Ovary (tissue), 9 donors: Measurements from ENCODE around the gene EPS8L2. TPM values are rescaled to one million over a fixed set of nuclear protein-coding genes. Genes with fewer than 3 reads are reported as not detected.

Experiments
- DNase-seq, 5 donors: peaks; one replicate each; pipeline ENCODE4 v3.0.0-alpha.2; 2019 to 2020
- H3K27ac ChIP-seq, 2 donors: fragments of 200-600 bp; one replicate each; pipeline versions ENCODE4 v1.5.1 to v1.8.0; 2019 to 2022
- H3K27me3 ChIP-seq: fragments of 200-600 bp; one replicate; pipeline ENCODE4 v1.8.0; 2022
- H3K36me3 ChIP-seq: fragments of 200-600 bp; sonication (generic); one replicate; pipeline ENCODE4 v1.5.1; 2019
- H3K4me1 ChIP-seq: one replicate; pipeline ENCODE4 v1.8.1; 2013; ENCODE audit warnings: mild to moderate bottlenecking, moderate library complexity; ENCODE audit not compliant: insufficient read depth
- H3K4me3 ChIP-seq: fragments of 200-600 bp; sonication (generic); one replicate; pipeline ENCODE4 v1.5.1; 2017
- H3K9me3 ChIP-seq, 2 donors: fragments of 200-600 bp in 1 of 2; sonication (generic) in 1 of 2; one replicate each; pipeline versions ENCODE4 v1.5.1 to v1.8.1; 2013 to 2019; ENCODE audit warnings: mild to moderate bottlenecking in 1 of 2, moderate library complexity in 1 of 2
- EP300 ChIP-seq: sonication (generic); formaldehyde crosslinking; IDR thresholded peaks from one replicate; pipeline ENCODE4 v1.6.1; 2017; ENCODE audit warnings: antibody characterized with exemption
- POLR2A ChIP-seq: fragments of 450-650 bp; IDR thresholded peaks from one replicate; pipeline ENCODE4 v1.6.1; 2017; ENCODE audit warnings: antibody characterized with exemption, mild to moderate bottlenecking, moderate library complexity
- WGBS, 3 donors: extraction: QIAGEN DNeasy Blood & Tissue Kit in 1 of 3; methylation state at CpG; one replicate each; pipeline versions ENCODE4 v1.1.5 to v1.1.7; 2013 to 2017; 5-methylcytosine and 5-hydroxymethylcytosine counted together
- intact Hi-C, 4 donors: fragments of 100-400 bp; cut with DNase I; formaldehyde crosslinking; loops; one replicate each; pipeline versions ENCODE4 v1.11.0 to v1.15.1; 2022 to 2023
- polyA plus RNA-seq, 2 donors: library from polyadenylated mRNA; stranded (reverse); fragments of 200-250 nt in 1 of 2; fragments of 350-450 nt in 1 of 2; fragmentation: Illumina TruSeq in 1 of 2; extraction: RNeasy Lipid Tissue Mini Kit (QIAGEN cat#74804) in 1 of 2; gene quantifications; one replicate each; pipeline ENCODE4 v1.2.3, GENCODE V29; 2013 to 2014
- total RNA-seq, 7 donors: library from RNA; depleted of rRNA in 2 of 7; stranded (reverse); fragments of >200 nt in 2 of 7; fragmentation: NEBNext Ultra II Directional in 3 of 7; extraction: Animal tissue kit (Norgen Biotek cat#: 25700) in 3 of 7; gene quantifications; one replicate each; pipeline versions ENCODE4 v1.1.0 to v1.2.4, GENCODE V29; 2016 to 2023
- TF ChIP-seq, protein P1 (sequence below), 3 donors: fragments of 450-650 bp in 2 of 3; fragments of 200-600 bp in 1 of 3; IDR thresholded peaks; one replicate each; pipeline versions ENCODE4 v1.5.1 to v1.8.0; 2016 to 2022; ENCODE audit warnings: antibody characterized with exemption in 3 of 3, mild to moderate bottlenecking in 1 of 3
- donor health status: DM: no; HTN: no; CAD: no; lungs with moderate emphysema.
- donor health status: DM: no; HTN: no; CAD: no.
- donor health status: Bipolar disorder and iron deficiency.
- donor health status: DM: yes; HTN: yes; CAD: no.
- donor health status: DM: no; HTN: no; CAD: no.
- donor health status: DM: yes; HTN: yes; CAD: no.

Gene EPS8L2
- total and polyA plus RNA-seq, 9 donors: 5.9 to 57.9 (median 33.3) TPM

DNA sequence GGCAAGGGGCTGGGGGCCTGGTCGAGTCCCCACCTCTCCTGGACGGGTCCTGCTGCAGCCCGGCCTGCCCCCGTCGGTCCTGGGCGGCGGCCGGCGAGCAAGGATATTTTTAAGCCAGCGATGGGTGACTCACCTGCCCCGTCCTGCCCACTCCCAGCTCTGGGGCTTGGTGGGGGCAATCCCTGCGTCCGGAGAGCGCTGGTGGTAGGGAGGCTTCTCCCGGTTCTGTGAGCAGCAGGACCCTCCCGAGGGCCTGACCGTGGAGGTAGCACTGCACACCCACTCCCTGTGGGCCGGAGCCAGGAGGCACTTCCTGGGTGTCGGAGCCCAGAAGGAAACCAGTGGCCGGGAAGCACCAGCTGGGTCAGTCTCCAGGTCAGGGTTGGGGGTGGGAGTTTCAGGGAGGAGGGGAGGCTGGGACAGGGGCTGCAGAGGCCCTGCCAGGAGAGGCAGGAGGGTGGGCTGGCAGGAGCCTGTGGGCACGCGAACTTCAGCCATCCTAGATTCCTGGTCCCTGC lies 467 bp downstream of the EPS8L2 start:
- peak; percentile 38 to 67 (median 62) for DNase-seq
- peaks cover 36% of the 10 kb centered on the region for H3K4me1 ChIP-seq
- intact Hi-C loops: loop anchor here in 1 of 4 donors (5.0 kb wide), 1 partner anchor 1201 kb away; no protein-coding TSS in a partner anchor
- no peaks in the 10 kb centered on the region for H3K36me3 ChIP-seq
- WGBS, 3 donors: 3 to 7% (median 5%) methylated on average over 16 to 22 of the region's 22 CpGs
- TF ChIP-seq, protein P1, sequence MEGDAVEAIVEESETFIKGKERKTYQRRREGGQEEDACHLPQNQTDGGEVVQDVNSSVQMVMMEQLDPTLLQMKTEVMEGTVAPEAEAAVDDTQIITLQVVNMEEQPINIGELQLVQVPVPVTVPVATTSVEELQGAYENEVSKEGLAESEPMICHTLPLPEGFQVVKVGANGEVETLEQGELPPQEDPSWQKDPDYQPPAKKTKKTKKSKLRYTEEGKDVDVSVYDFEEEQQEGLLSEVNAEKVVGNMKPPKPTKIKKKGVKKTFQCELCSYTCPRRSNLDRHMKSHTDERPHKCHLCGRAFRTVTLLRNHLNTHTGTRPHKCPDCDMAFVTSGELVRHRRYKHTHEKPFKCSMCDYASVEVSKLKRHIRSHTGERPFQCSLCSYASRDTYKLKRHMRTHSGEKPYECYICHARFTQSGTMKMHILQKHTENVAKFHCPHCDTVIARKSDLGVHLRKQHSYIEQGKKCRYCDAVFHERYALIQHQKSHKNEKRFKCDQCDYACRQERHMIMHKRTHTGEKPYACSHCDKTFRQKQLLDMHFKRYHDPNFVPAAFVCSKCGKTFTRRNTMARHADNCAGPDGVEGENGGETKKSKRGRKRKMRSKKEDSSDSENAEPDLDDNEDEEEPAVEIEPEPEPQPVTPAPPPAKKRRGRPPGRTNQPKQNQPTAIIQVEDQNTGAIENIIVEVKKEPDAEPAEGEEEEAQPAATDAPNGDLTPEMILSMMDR (IDR thresholded peaks at IDR 0.05): no peak
- no peak for TF ChIP-seq EP300
- no peak for TF ChIP-seq POLR2A
- peak overlapping the region; percentile 31 to 61 for H3K27ac ChIP-seq
- peak overlapping the region; percentile 70 for H3K4me3 ChIP-seq
- no peaks in the 10 kb centered on the region for H3K9me3 ChIP-seq
- no peaks in the 10 kb centered on the region for H3K27me3 ChIP-seq

DNA sequence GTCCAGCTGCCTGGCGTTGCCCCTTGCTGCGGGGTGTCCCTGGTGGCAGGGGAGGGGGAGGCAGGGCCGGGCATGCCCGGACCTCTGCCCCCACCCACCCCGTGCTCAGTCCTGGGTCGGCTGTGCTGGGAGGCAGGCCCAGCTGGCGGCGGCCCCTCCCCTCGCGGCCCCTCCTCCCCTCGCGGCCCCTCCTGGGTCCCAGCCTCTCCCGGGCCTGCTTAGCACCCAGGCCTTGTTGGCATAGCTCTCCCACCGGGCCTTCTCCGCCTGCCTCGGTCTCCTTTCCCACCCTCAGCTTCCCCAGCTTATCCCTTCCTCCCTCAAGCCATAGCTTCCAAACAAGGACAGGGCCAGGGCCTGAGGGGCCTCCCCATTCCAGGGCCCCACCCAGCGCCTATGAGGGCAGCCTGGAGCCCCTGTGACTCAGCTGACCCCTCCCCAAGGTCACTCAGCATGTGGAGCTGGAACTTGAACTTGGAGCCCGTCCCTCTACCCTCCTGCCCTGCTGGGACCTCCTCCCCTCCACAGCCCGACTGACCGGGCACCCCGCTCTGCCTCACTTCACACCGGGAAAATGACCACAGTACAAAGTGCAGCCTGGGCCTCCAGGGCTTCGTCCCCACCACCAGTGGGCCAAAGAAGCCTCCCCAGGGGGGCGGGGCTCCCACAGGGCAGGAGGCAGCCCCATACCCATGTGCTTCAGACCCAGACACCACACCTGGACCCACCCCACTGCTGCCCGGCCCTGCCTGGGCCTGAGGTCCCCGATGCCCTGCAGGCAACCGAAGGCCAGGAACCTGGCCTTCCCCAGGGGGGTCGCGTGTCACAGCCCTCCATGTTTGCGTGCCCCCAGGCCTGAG lies 1.2 kb downstream of the EPS8L2 start:
- H3K4me3 ChIP-seq: peak overlapping the region; percentile 70
- TF ChIP-seq POLR2A: no peak
- no peak for TF ChIP-seq EP300
- TF ChIP-seq, protein P1 (IDR thresholded peaks at IDR 0.05): no peak
- peaks cover 34% of the 10 kb centered on the region for H3K4me1 ChIP-seq
- H3K27ac ChIP-seq: peak overlapping the region; percentile 31 to 61
- H3K36me3 ChIP-seq: no peaks in the 10 kb centered on the region
- peak; percentile 50 to 65 (median 61) for DNase-seq
- no peaks in the 10 kb centered on the region for H3K27me3 ChIP-seq
- intact Hi-C loops: loop anchor here in 1 of 4 donors (5.0 kb wide), 1 partner anchor 1200 kb away; no protein-coding TSS in a partner anchor
- WGBS, 3 donors: 36 to 39% (median 38%) methylated on average over 30 of the region's 30 CpGs
- H3K9me3 ChIP-seq: no peaks in the 10 kb centered on the region

DNA sequence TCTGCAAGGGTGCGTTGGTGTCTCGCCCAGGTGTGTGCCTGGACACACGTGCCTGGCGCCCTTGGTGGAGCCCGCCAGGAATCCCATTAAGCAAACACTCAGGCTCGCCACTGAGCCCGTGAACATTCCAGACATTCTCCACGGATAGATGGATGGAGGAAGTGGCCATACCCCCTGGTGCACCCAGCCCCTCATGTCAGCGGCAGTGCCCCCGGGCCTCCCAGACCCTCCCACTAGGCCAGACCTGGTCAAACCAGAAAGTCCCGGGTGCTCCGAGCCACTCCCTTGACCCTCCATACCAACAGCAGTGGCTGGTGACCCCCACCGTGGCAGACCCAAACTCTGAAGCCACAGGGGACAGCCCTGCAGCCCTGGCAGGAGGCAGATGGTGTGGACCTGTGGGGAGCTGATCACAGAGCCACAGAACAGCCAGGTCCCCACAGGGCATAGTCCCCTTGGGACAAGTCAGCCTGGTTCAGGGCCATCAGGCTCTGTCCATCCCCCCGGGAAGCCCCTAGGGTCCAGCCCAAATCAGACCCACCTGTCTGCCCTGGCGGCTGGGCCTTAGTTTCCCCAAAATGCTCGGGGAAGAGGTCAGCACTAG lies 1.9 kb downstream of the EPS8L2 start:
- intact Hi-C loops: loop anchor here in 1 of 4 donors (5.0 kb wide), 1 partner anchor 1199 kb away; no protein-coding TSS in a partner anchor
- H3K27ac ChIP-seq: peak overlapping the region in 1 of 2 donors; percentile 61
- H3K4me1 ChIP-seq: peaks cover 29% of the 10 kb centered on the region
- DNase-seq: peak in 1 of 5 donors; percentile 38
- no peaks in the 10 kb centered on the region for H3K36me3 ChIP-seq
- no peaks in the 10 kb centered on the region for H3K27me3 ChIP-seq
- no peak overlapping the region for H3K4me3 ChIP-seq
- no peaks in the 10 kb centered on the region for H3K9me3 ChIP-seq
- WGBS, 3 donors: 82 to 86% (median 84%) methylated on average over 12 to 16 of the region's 16 CpGs
- no peak for TF ChIP-seq EP300
- TF ChIP-seq, protein P1 (IDR thresholded peaks at IDR 0.05): no peak
- TF ChIP-seq POLR2A: no peak

DNA sequence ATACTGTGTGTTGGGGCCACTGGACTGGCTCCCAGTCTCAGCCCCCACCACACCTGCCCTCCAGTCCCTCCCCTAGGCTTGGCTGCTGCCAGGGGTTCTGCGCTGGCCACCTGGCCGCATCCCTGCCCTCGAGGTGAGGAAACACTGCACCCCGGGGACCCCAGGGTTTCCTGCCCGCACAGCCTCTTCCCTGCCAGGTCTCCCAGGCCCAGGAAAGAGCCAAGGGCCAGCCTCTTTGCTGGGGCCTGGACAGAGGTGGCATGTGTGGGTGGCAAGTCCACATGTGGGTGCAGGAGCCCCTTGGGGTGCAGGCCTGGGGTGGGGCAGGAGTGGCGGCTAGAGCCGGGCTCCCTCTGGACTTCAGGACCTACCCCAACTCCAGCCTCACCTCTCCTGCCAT lies 2.5 kb downstream of the EPS8L2 start:
- intact Hi-C loops: loop anchor here in 1 of 4 donors (5.0 kb wide), 1 partner anchor 1199 kb away; no protein-coding TSS in a partner anchor
- Histone ChIP-seq H3K27me3 (no peaks in the 10 kb centered on the region), H3K4me3 (no peak overlapping the region), H3K27ac (no peak overlapping the region), H3K36me3 (no peaks in the 10 kb centered on the region), H3K9me3 (no peaks in the 10 kb centered on the region), H3K4me1 (peaks cover 23% of the 10 kb centered on the region)
- 82 to 93% (median 85%) methylated on average over 7 of the region's 7 CpGs for WGBS, 3 donors
- DNase-seq: peak in 1 of 5 donors; percentile 36
- TF ChIP-seq, protein P1 (IDR thresholded peaks at IDR 0.05): no peak
- TF ChIP-seq EP300 (no peak), POLR2A (no peak)
